Mesodermal cell (in vitro differentiated cells): Measurements from ENCODE around the gene FGF11. TPM values are rescaled to one million over a fixed set of nuclear protein-coding genes. Genes with fewer than 3 reads are reported as not detected.
A peak's percentile ranks its signal among the peaks of the same experiment; 100 is the strongest.

Source experiments
- H3K27ac ChIP-seq: 2 replicates; pipeline ENCODE4 v1.7.0; 2013; ENCODE audit warnings: mild to moderate bottlenecking, low read depth, low read length, moderate library complexity; ENCODE audit not compliant: severe bottlenecking
- H3K36me3 ChIP-seq: 2 replicates; pipeline ENCODE4 v1.7.1; 2013; ENCODE audit warnings: mild to moderate bottlenecking, low read length, moderate library complexity; ENCODE audit not compliant: control insufficient read depth, insufficient read depth
- H3K4me1 ChIP-seq: one replicate; pipeline ENCODE4 v1.7.1; 2013; ENCODE audit warnings: mild to moderate bottlenecking, low read length; ENCODE audit not compliant: insufficient read depth, control insufficient read depth, poor library complexity, severe bottlenecking
- H3K4me3 ChIP-seq: 2 replicates; pipeline ENCODE4 v1.7.0; 2013; ENCODE audit warnings: low read length, control low read depth, mild to moderate bottlenecking; ENCODE audit not compliant: insufficient read depth, poor library complexity, severe bottlenecking; ENCODE audit errors: extremely low read depth
- H3K9me3 ChIP-seq: 2 replicates; pipeline ENCODE4 v1.7.1; 2013; ENCODE audit warnings: mild to moderate bottlenecking, low read length, moderate library complexity; ENCODE audit not compliant: control insufficient read depth
- WGBS, 2 experiments: methylation state at CpG; one replicate each; pipeline ENCODE4 v1.1.5; 2013; ENCODE audit warnings: missing lambda C conversion rate in 2 of 2; ENCODE audit not compliant: insufficient coverage in 2 of 2; 5-methylcytosine and 5-hydroxymethylcytosine counted together
- polyA plus RNA-seq, 2 experiments: library from polyadenylated mRNA; stranded (reverse); fragments of 50-300 nt; gene quantifications; one replicate each; pipeline ENCODE4 v1.2.3, GENCODE V29; 2013

Gene FGF11
- polyA plus RNA-seq (2013, experiment 1 of 2): 10.0 TPM
- polyA plus RNA-seq (2013, experiment 2 of 2): 6.1 TPM

GRCh38 chr17:7439462-7440112 is at the start of gene FGF11:
TSS of gene FGF11 (plus strand) at chr17:7439512. CDS start at chr17:7439621, 109 bp downstream.
- H3K27ac ChIP-seq: peak within 1 kb of the TSS; percentile 91
- no peaks in the 10 kb centered on the region for H3K9me3 ChIP-seq
- no peaks in the 10 kb centered on the region for H3K36me3 ChIP-seq
- H3K4me3 ChIP-seq: peak within 1 kb of the TSS; percentile 75
- H3K4me1 ChIP-seq: peaks cover 17% of the 10 kb centered on the region
- WGBS, 2 experiments: 2 to 3% methylated on average over 35 to 46 of the region's 50 CpGs

GRCh38 chr17:7389924-7390910 is 49.1 kb upstream of the FGF11 start:
- 69 to 78% methylated on average over 13 to 14 of the region's 19 CpGs for WGBS, 2 experiments
- peaks cover 45% of the 10 kb centered on the region for H3K36me3 ChIP-seq
- no peak overlapping the region for H3K4me3 ChIP-seq

DNA sequence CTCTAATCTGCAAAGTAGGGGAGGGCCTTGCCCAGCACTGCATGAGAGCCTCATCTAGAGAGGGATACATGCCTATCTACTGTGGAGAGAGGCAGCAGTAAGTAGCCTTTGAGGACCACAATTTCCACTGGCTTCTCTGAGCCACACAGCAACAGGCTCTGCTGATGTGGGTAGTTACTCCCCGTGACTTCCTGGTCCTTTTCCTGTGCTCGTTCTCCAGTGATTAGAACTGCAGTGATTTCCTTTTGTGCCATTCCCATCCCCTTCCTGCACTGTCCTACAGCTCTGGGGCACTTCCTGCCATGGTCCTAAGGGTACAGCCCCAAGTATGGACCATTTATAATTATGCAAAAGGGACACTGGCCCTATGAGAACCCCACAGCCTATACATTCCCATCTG is 48.0 kb upstream of the FGF11 start:
- no peak overlapping the region for H3K4me3 ChIP-seq
- peaks cover 45% of the 10 kb centered on the region for H3K36me3 ChIP-seq
- no peak overlapping the region for H3K27ac ChIP-seq
- peaks cover 10% of the 10 kb centered on the region for H3K4me1 ChIP-seq
- H3K9me3 ChIP-seq: no peaks in the 10 kb centered on the region
- WGBS, 2 experiments: 77 to 94% methylated on average over 2 of the region's 2 CpGs

More at GRCh38 chr17:7389924-7390910, 49.1 kb upstream of the FGF11 start:
- Histone ChIP-seq H3K27ac (no peak overlapping the region), H3K9me3 (no peaks in the 10 kb centered on the region), H3K4me1 (peaks cover 10% of the 10 kb centered on the region)

DNA sequence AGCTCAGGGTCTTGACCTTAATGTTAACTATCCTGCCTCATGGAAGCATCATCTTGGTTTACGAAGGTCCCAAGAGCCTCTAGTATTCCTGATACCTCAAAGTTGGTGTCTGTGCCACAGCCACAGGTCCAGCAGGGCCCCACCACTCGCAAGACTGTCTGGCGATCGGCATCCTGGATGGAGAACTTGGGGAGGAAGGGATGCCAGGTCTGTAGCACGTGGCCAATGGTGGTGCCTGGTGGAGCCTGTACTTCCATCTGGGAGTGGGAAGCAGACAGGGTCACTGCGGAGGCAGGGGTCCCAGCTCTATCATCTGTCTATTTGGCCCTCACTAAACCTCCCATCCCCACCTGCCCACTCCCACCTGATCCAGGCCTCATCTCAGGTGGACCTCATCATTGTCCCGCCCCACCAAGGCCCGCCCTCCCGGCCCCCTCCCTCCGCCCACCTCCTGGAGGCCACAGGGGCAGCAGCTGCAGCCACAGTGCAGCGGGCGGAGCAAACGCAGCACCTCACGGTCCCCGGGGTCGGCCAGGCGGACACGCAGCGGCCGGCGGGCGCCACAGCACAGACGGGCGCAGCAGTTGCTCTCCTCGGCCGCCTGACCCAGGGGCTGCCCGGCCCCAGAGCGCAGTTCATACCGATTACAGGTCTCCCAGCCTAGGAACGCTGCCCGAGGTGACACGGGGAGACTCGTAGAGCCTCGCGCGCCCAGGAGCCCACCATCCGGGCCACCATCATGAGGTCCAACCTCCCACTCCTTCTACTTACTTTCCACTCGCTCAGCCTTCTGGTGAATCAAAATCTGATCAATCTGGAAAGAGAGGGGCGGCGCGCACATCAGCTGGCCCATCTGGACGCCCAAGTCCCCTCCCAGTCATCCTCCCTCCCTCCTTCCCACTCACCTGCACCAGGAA is 46.4 kb upstream of the FGF11 start:
- 91 to 93% methylated on average over 28 to 29 of the region's 42 CpGs for WGBS, 2 experiments
- H3K4me3 ChIP-seq: peak overlapping the region; percentile 79
- no peaks in the 10 kb centered on the region for H3K9me3 ChIP-seq
- H3K36me3 ChIP-seq: peaks cover 45% of the 10 kb centered on the region
- no peak overlapping the region for H3K27ac ChIP-seq
- H3K4me1 ChIP-seq: peaks cover 10% of the 10 kb centered on the region

GRCh38 chr17:7393613-7394451 is 45.5 kb upstream of the FGF11 start:
- WGBS, 2 experiments: 11 to 19% methylated on average over 18 to 43 of the region's 48 CpGs
- Histone ChIP-seq H3K9me3 (no peaks in the 10 kb centered on the region), H3K27ac (peak overlapping the region; percentile 83), H3K36me3 (peaks cover 37% of the 10 kb centered on the region), H3K4me1 (peaks cover 10% of the 10 kb centered on the region), H3K4me3 (peak overlapping the region; percentile 79)

GRCh38 chr17:7394452-7395191 is 44.7 kb upstream of the FGF11 start, which contains the start of gene PLSCR3:
TSS of gene PLSCR3 (minus strand) at chr17:7394525. CDS start at chr17:7394110, 415 bp downstream.
- 1% methylated on average over 46 to 67 of the region's 71 CpGs for WGBS, 2 experiments
- H3K36me3 ChIP-seq: peaks cover 29% of the 10 kb centered on the region
- H3K4me1 ChIP-seq: peaks cover 10% of the 10 kb centered on the region

GRCh38 chr17:7396147-7396546 is 43.2 kb upstream of the FGF11 start:
- WGBS, 2 experiments: 91 to 95% methylated on average over 4 of the region's 4 CpGs
- Histone ChIP-seq H3K9me3 (no peaks in the 10 kb centered on the region), H3K4me1 (peaks cover 8% of the 10 kb centered on the region), H3K36me3 (peaks cover 15% of the 10 kb centered on the region), H3K27ac (no peak overlapping the region), H3K4me3 (no peak overlapping the region)

More at GRCh38 chr17:7394452-7395191, 44.7 kb upstream of the FGF11 start, which contains the start of gene PLSCR3:
- peak within 1 kb of the TSS; percentile 83 for H3K27ac ChIP-seq
- no peaks in the 10 kb centered on the region for H3K9me3 ChIP-seq
- peak within 1 kb of the TSS; percentile 79 for H3K4me3 ChIP-seq

- H3K36me3 ChIP-seq: peaks cover 9% of the 10 kb centered on the region
- no peak overlapping the region for H3K4me3 ChIP-seq
- no peaks in the 10 kb centered on the region for H3K9me3 ChIP-seq
- 79 to 85% methylated on average over 1 of the region's 2 CpGs for WGBS, 2 experiments
- H3K27ac ChIP-seq: no peak overlapping the region
- H3K4me1 ChIP-seq: peaks cover 8% of the 10 kb centered on the region
Observed at GRCh38 chr17:7398612-7399011, 40.7 kb upstream of the FGF11 start.
